H1 (cell line): ENCODE measurements around the gene POLRMT. TPM values are rescaled to one million over a fixed set of nuclear protein-coding genes. Genes with fewer than 3 reads are reported as not detected.

Experiments used
- CBX5 ChIP-seq: fragments of 300-800, 300-1000 bp; sonication (generic); IDR thresholded peaks from 2 replicates; pipeline ENCODE4 v1.7.1; 2016; ENCODE audit warnings: antibody characterized with exemption, low read length, low read depth
- polyA plus RNA-seq, 7 experiments: library from polyadenylated mRNA; depleted of rRNA in 3 of 7; stranded (reverse) in 5 of 7; unstranded in 2 of 7; fragments of >200 nt in 5 of 7; fragments of 200-250 nt in 2 of 7; gene quantifications; 1 replicate in 5 of 7; 2 replicates in 1 of 7; 4 replicates in 1 of 7; pipeline versions ENCODE4 v1.2.1 to v1.2.3, GENCODE V29; 2011 to 2013; ENCODE audit warnings: missing spikeins in 2 of 7, mixed read lengths in 2 of 7
- total RNA-seq: library from RNA; stranded (reverse); fragmentation: NEBNext Ultra II Directional; extraction: Animal tissue kit (Norgen Biotek cat#: 25700); gene quantifications from 2 replicates; pipeline ENCODE4 v1.2.1, GENCODE V29; 2021

Gene POLRMT
- total and polyA plus RNA-seq, 2 of the 8 experiments (the other 6 are each of a cell fraction or from before 2014, with no cell fraction given), result 93.0 to 111 TPM

DNA sequence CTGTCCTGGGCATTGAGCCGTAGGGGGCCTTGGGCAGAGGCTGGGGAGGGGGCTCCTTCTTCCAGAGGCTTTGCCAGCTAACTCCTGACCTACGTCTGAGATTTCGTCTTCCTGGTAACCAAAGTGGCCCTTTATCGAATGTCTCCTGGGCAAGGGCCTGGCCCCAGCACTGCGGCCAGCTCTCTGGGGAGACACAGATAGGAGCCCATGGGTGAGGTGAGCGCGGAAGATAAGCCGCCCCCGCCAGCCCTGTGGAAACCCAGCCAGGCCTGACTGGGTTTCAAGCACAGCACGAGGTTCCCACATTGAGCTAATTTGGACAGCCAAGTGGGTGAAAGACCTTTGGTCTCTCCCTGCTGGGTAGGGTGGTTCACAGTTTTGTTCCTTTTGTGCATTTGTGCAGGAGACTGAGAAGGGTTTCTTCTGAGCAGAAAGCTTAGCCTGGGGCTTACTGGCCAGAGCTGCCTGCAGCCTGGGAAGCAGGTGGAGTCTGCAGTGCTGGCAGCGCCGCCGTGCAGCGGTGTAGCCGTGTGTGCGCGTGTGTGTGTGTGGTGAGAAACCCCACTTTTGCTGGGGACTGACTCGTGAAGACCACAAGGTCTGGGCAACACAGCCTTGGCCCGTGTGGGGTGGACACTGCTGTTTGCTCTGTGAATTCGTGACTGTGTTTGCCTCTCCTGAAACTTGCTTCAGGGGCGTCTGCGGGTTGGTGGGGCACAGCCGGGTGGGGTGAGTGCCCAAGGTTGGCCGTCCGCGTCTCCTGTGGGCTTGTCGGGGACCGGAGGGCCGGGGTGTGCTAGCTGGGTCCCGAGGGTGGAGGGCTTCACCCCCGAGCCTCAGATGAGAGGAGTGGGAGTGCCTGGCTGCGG is 58.4 kb downstream of the POLRMT start (continued):
- TF ChIP-seq CBX5, result no peak
